GM23338 (cell line): ENCODE results near the gene PLCH2. TPM values are rescaled to one million over a fixed set of nuclear protein-coding genes. Genes with fewer than 3 reads are reported as not detected.

ENCODE experiments used
- ATAC-seq: fragments of 200-7000 bp; cut with Tn5 transposase; 3 replicates; pipeline ENCODE4 v1.9.1; 2020
- DNase-seq: peaks from one replicate; pipeline ENCODE4 v3.0.0-alpha.2; 2015; ENCODE audit warnings: low spot score
- H2AFZ ChIP-seq: fragments of 200-600 bp; sonication (generic); 2 replicates; pipeline ENCODE4 v1.8.0; 2016; ENCODE audit warnings: antibody characterized with exemption, mild to moderate bottlenecking, moderate library complexity
- H3F3A ChIP-seq: fragments of 200-600 bp; sonication (generic); replicated peaks from 2 replicates; pipeline ENCODE4 v1.8.0; 2017; ENCODE audit warnings: antibody characterized with exemption, mixed run types, low read depth
- H3K27ac ChIP-seq: fragments of 200-600 bp; sonication (generic); 2 replicates; pipeline ENCODE4 v1.6.1; 2016; ENCODE audit warnings: low read depth
- H3K27me3 ChIP-seq: fragments of 200-600 bp; sonication (generic); 2 replicates; pipeline ENCODE4 v1.8.0; 2016; ENCODE audit warnings: mild to moderate bottlenecking, mixed run types, moderate library complexity; ENCODE audit not compliant: insufficient read depth
- H3K36me3 ChIP-seq: fragments of 200-600 bp; sonication (generic); 2 replicates; pipeline ENCODE4 v1.8.0; 2016; ENCODE audit warnings: mild to moderate bottlenecking; ENCODE audit not compliant: insufficient read depth
- H3K4me1 ChIP-seq: fragments of 200-600 bp; sonication (generic); 2 replicates; pipeline ENCODE4 v1.8.0; 2016; ENCODE audit warnings: mild to moderate bottlenecking, moderate library complexity; ENCODE audit not compliant: insufficient read depth
- H3K4me2 ChIP-seq: fragments of 200-600 bp; sonication (generic); 2 replicates; pipeline ENCODE4 v1.7.1; 2017; ENCODE audit warnings: mixed run types
- H3K4me3 ChIP-seq: fragments of 200-600 bp; sonication (generic); 2 replicates; pipeline ENCODE4 v1.6.1; 2016; ENCODE audit warnings: mixed run types
- H3K79me2 ChIP-seq: fragments of 200-600 bp; sonication (generic); replicated peaks from 2 replicates; pipeline ENCODE4 v1.8.0; 2017; ENCODE audit warnings: mild to moderate bottlenecking; ENCODE audit not compliant: insufficient read depth
- H3K9me2 ChIP-seq: fragments of 200-600 bp; sonication (generic); 2 replicates; pipeline ENCODE4 v1.8.0; 2017; ENCODE audit not compliant: insufficient read depth
- H4K20me1 ChIP-seq: fragments of 200-600 bp; sonication (generic); replicated peaks from 2 replicates; pipeline ENCODE4 v1.8.0; 2017; ENCODE audit warnings: mild to moderate bottlenecking; ENCODE audit not compliant: insufficient read depth
- H3K27ac Mint-ChIP-seq: 2 replicates; pipeline ENCODE4 v1.8.0; 2020; ENCODE audit warnings: inconsistent platforms, mild to moderate bottlenecking, moderate library complexity, mixed read lengths
- H3K27me3 Mint-ChIP-seq: 3 replicates; pipeline ENCODE4 v1.8.0; 2022; ENCODE audit warnings: low read depth, mild to moderate bottlenecking, moderate library complexity, mixed read lengths, inconsistent platforms; ENCODE audit not compliant: insufficient read depth, poor library complexity
- H3K36me3 Mint-ChIP-seq: 3 replicates; pipeline ENCODE4 v1.8.0; 2021; ENCODE audit warnings: low read depth, mild to moderate bottlenecking, inconsistent platforms, moderate library complexity, mixed read lengths
- H3K4me1 Mint-ChIP-seq: 3 replicates; pipeline ENCODE4 v1.8.0; 2020; ENCODE audit warnings: mild to moderate bottlenecking, inconsistent platforms, mixed read lengths
- H3K4me3 Mint-ChIP-seq: 3 replicates; pipeline ENCODE4 v1.8.0; 2021; ENCODE audit warnings: moderate library complexity, mild to moderate bottlenecking, inconsistent platforms, mixed read lengths
- H3K9me3 Mint-ChIP-seq: 3 replicates; pipeline ENCODE4 v1.8.0; 2020; ENCODE audit warnings: moderate library complexity, mild to moderate bottlenecking, inconsistent platforms, mixed read lengths
- CREB1 ChIP-seq: fragments of 250-450 bp; sonication (Bioruptor Pico); IDR thresholded peaks from 2 replicates; pipeline ENCODE4 v1.5.0; 2020; ENCODE audit warnings: low read depth, mild to moderate bottlenecking, moderate library complexity
- CTCF ChIP-seq, 2 experiments: fragments of 200-600 bp in 1 of 2; sonication (generic) in 1 of 2; conservative IDR thresholded peaks; 2 replicates each; pipeline versions ENCODE4 v1.5.1 to v1.6.1; 2016 to 2017; ENCODE audit warnings: antibody characterized with exemption in 2 of 2, low read depth in 2 of 2, mild to moderate bottlenecking in 2 of 2, moderate library complexity in 1 of 2
- ETS1 ChIP-seq: IDR thresholded peaks from 2 replicates; pipeline ENCODE4 v1.6.1; 2016; ENCODE audit warnings: antibody characterized with exemption
- EZH2 ChIP-seq: fragments of 200-600 bp; sonication (generic); IDR thresholded peaks from one replicate; pipeline ENCODE4 v1.8.0; 2017; ENCODE audit warnings: antibody characterized with exemption, mild to moderate bottlenecking, low read depth; ENCODE audit not compliant: unreplicated experiment
- EZH2phosphoT487 ChIP-seq: fragments of 200-600 bp; sonication (generic); IDR thresholded peaks from one replicate; pipeline ENCODE4 v1.8.1; 2018; ENCODE audit warnings: antibody characterized with exemption; ENCODE audit not compliant: unreplicated experiment
- JUNB ChIP-seq: IDR thresholded peaks from one replicate; pipeline ENCODE4 v1.6.1; 2016; ENCODE audit warnings: antibody characterized with exemption; ENCODE audit not compliant: unreplicated experiment
- NANOG ChIP-seq: IDR thresholded peaks from 2 replicates; pipeline ENCODE4 v1.6.1; 2016; ENCODE audit warnings: antibody characterized with exemption, borderline replicate concordance
- POLR2AphosphoS5 ChIP-seq: IDR thresholded peaks from 2 replicates; pipeline ENCODE4 v1.6.1; 2016; ENCODE audit warnings: antibody characterized with exemption, low read depth
- REST ChIP-seq: IDR thresholded peaks from one replicate; pipeline ENCODE4 v1.6.1; 2018; ENCODE audit warnings: antibody characterized with exemption; ENCODE audit not compliant: unreplicated experiment
- STAT1 ChIP-seq: IDR thresholded peaks from one replicate; pipeline ENCODE4 v1.6.1; 2016; ENCODE audit warnings: antibody characterized with exemption; ENCODE audit not compliant: unreplicated experiment
- ZNF114 ChIP-seq: fragments of 250-450 bp; sonication (Bioruptor Pico); IDR thresholded peaks from 2 replicates; pipeline ENCODE4 v1.5.0; 2020; ENCODE audit warnings: mild to moderate bottlenecking, moderate library complexity
- ZNF331 ChIP-seq: fragments of 250-450 bp; sonication (Bioruptor Pico); IDR thresholded peaks from 2 replicates; pipeline ENCODE4 v1.5.0; 2020; ENCODE audit warnings: low read depth, mild to moderate bottlenecking, moderate library complexity
- ZNF462 ChIP-seq: fragments of 250-450 bp; sonication (Bioruptor Pico); IDR thresholded peaks from 2 replicates; pipeline ENCODE4 v1.5.0; 2020; ENCODE audit warnings: mild to moderate bottlenecking, moderate library complexity
- polyA plus RNA-seq: library from polyadenylated mRNA; unstranded; fragments of >200 nt; fragmentation: Nextera tagmentation; extraction: Ambion mirVana; gene quantifications from 2 replicates; pipeline ENCODE4 v1.2.1, GENCODE V29; 2016
- total RNA-seq: library from RNA; depleted of rRNA; stranded (reverse); fragments of >200 nt; shearing (Covaris generic); gene quantifications from 2 replicates; pipeline ENCODE4 v1.2.3, GENCODE V29; 2014

PLCH2 gene
- total and polyA plus RNA-seq, 2 experiments from 2014 or later, result 0.31 TPM; not detected in 1

GRCh38 chr1:2502661-2503553 is 26.8 kb downstream of the PLCH2 start:
- Histone ChIP-seq H3K36me3 (no peaks in the 10 kb centered on the region), H3K79me2 (no peaks in the 10 kb centered on the region), H3K9me2 (no peaks in the 10 kb centered on the region), H3K27me3 (no peaks in the 10 kb centered on the region), H3K4me2 (no peak overlapping the region), H4K20me1 (no peaks in the 10 kb centered on the region), H3K27ac (no peak overlapping the region), H3F3A (no peaks in the 10 kb centered on the region), H3K4me3 (no peak overlapping the region), H3K4me1 (no peaks in the 10 kb centered on the region), H2AFZ (no peak overlapping the region)
- no peaks in the 10 kb centered on the region for H3K36me3 Mint-ChIP-seq
- H3K4me3 Mint-ChIP-seq, result no peak overlapping the region
- TF ChIP-seq ZNF331 (CRISPR knock-in tag) (no peak), STAT1 (no peak), POLR2AphosphoS5 (no peak), ZNF462 (CRISPR knock-in tag) (no peak), NANOG (no peak), EZH2 (no peak), CTCF (conservative IDR thresholded peaks at IDR 0.05; ENCODE audit: low read depth in 2 of 2) (no peak), CREB1 (CRISPR knock-in tag) (no peak), ETS1 (no peak), JUNB (no peak), ZNF114 (CRISPR knock-in tag) (no peak), REST (no peak), EZH2phosphoT487 (no peak)
- H3K4me1 Mint-ChIP-seq, result no peaks in the 10 kb centered on the region
- DNase-seq (no peak), ATAC-seq (no peak)
- H3K9me3 Mint-ChIP-seq, result no peaks in the 10 kb centered on the region
- H3K27ac Mint-ChIP-seq, result no peak overlapping the region
- peaks cover 8% of the 10 kb centered on the region for H3K27me3 Mint-ChIP-seq
